ENCODE measurements around the gene GALK2.

Gene GALK2

DNA sequence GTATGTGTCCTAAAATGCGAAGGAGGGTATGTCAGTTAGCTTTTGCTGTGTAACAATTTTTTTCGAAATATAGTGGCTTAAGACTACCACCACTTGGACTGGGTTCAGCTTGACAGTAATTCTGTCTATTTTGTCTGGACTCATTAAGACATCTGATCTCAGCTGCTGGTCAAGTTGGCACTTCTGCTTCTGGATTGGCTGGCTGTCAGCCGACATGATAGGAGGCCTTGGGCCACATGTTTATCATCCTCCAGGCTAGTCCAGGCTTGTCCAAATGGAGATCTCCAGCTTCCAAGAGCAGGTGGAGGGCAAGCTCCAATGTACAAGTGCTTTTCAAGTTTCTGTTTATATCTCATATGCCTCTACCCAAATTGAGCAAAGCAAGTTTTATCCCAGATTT, 95.9 kb downstream of the GALK2 start:
- Histone ChIP-seq H3K4me3 (ENCODE audit: low read length, poor library complexity, severe bottlenecking) (no peak overlapping the region), H4K20me1 (ENCODE audit: insufficient read depth, low read length, poor library complexity, severe bottlenecking) (no peaks in the 10 kb centered on the region), H3K9ac (ENCODE audit: low read depth, low read length, poor library complexity, severe bottlenecking) (no peak overlapping the region), H3K9me3 (ENCODE audit: insufficient read depth, low read depth, low read length) (no peaks in the 10 kb centered on the region), H3K36me3 (ENCODE audit: insufficient read depth, low read length) (no peaks in the 10 kb centered on the region), H3K27me3 (ENCODE audit: insufficient read depth, low read length, poor library complexity, severe bottlenecking) (no peaks in the 10 kb centered on the region), H3K79me2 (ENCODE audit: insufficient read depth, low read length) (no peaks in the 10 kb centered on the region), H2AFZ (ENCODE audit: low read length) (no peak overlapping the region), H3K9me2 (replicated peaks; ENCODE audit: low read depth, low read length) (no peaks in the 10 kb centered on the region), H3F3A (ENCODE audit: low read depth) (no peaks in the 10 kb centered on the region), H3K4me1 (ENCODE audit: insufficient read depth, low read length, poor library complexity, severe bottlenecking) (no peaks in the 10 kb centered on the region), H3K4me2 (ENCODE audit: low read depth, low read length, poor library complexity, severe bottlenecking) (no peak overlapping the region)
- TF ChIP-seq, protein P1, sequence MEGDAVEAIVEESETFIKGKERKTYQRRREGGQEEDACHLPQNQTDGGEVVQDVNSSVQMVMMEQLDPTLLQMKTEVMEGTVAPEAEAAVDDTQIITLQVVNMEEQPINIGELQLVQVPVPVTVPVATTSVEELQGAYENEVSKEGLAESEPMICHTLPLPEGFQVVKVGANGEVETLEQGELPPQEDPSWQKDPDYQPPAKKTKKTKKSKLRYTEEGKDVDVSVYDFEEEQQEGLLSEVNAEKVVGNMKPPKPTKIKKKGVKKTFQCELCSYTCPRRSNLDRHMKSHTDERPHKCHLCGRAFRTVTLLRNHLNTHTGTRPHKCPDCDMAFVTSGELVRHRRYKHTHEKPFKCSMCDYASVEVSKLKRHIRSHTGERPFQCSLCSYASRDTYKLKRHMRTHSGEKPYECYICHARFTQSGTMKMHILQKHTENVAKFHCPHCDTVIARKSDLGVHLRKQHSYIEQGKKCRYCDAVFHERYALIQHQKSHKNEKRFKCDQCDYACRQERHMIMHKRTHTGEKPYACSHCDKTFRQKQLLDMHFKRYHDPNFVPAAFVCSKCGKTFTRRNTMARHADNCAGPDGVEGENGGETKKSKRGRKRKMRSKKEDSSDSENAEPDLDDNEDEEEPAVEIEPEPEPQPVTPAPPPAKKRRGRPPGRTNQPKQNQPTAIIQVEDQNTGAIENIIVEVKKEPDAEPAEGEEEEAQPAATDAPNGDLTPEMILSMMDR (conservative IDR thresholded peaks at IDR 0.05; ENCODE audit: low read length): no peak
- no peak for TF ChIP-seq EZH2phosphoT487 (IDR thresholded peaks at IDR 0.05; ENCODE audit: borderline replicate concordance)

DNA sequence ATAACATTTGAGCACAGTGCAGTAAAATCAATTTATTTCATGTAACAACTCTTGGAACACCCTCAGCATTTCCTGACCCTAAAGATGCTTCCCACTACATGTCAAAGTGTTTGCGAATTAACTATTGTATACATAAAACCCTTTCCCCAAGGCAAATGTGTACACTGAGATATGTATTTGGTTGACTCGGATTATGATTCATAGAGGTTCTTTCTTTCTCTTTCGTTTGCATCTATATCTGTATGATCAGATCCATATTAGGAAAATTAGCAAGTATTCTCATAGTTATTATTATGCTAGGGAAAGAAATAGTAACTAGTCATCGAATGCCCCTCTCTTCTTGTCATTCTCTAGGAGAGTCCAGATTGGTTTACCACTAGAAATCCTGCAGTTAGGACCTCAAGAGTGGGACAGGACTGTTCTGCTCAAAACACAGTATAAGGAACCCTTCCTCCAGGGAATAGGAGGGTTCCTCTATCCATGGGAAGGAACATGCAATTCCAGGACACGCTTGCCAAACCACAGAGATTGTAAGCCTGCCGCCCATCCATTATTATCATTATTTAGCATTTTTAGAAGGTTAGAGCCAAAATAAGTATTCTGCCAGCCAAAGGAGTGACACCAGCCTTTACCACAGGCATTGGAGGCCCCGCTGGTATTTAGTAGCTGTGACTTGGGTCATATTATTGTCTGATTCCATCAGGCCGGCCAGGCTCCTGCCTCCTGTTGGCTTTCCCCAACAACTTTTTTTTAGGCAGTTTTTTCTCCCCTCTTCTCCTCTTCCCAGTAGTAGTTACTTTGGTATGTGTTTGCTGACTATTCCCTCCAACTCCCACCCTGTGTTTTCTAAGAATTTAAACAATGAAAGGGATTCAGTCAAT, 100.7 kb downstream of the GALK2 start:
- Histone ChIP-seq H3K4me2 (ENCODE audit: low read depth, low read length, poor library complexity, severe bottlenecking) (no peak overlapping the region), H3K4me1 (ENCODE audit: insufficient read depth, low read length, poor library complexity, severe bottlenecking) (no peaks in the 10 kb centered on the region), H3K79me2 (ENCODE audit: insufficient read depth, low read length) (no peaks in the 10 kb centered on the region), H3F3A (ENCODE audit: low read depth) (no peaks in the 10 kb centered on the region), H3K36me3 (ENCODE audit: insufficient read depth, low read length) (no peaks in the 10 kb centered on the region), H2AFZ (ENCODE audit: low read length) (no peak overlapping the region), H3K27me3 (ENCODE audit: insufficient read depth, low read length, poor library complexity, severe bottlenecking) (no peaks in the 10 kb centered on the region), H3K9ac (ENCODE audit: low read depth, low read length, poor library complexity, severe bottlenecking) (no peak overlapping the region), H3K9me3 (ENCODE audit: insufficient read depth, low read depth, low read length) (no peaks in the 10 kb centered on the region), H3K4me3 (ENCODE audit: low read length, poor library complexity, severe bottlenecking) (no peak overlapping the region), H4K20me1 (ENCODE audit: insufficient read depth, low read length, poor library complexity, severe bottlenecking) (no peaks in the 10 kb centered on the region), H3K9me2 (replicated peaks; ENCODE audit: low read depth, low read length) (no peaks in the 10 kb centered on the region)
- TF ChIP-seq, protein P1 (conservative IDR thresholded peaks at IDR 0.05; ENCODE audit: low read length): no peak
- no peak for TF ChIP-seq EZH2phosphoT487 (IDR thresholded peaks at IDR 0.05; ENCODE audit: borderline replicate concordance)

DNA sequence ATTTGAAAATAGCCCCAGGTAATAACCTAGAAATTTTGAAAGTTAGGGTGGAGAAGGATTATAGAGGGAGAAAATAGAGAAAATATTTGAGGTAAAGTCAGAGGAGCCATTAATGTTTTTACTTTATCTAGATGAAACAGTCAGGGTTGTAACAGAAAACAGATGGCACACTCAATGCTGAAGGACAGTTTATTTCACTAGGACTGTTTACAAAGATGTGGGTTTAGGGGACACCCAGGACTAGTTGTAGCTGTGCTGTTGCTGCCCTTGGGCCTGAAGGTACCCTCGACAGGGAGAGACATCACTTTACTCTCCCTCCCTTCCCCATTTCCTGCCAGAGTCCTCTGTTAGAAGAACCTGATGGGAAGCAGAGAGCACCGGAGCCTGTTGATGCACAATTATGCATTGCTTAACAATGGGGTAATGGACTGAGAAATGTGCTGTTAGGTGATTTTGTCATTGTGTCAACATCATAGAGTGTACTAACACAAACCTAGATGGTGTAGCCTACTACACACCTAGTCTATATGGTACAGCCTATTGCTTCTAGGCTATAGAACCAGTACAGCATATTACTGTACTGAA, 103.8 kb downstream of the GALK2 start:
- Histone ChIP-seq H3K27me3 (ENCODE audit: insufficient read depth, low read length, poor library complexity, severe bottlenecking) (no peaks in the 10 kb centered on the region), H3K4me3 (ENCODE audit: low read length, poor library complexity, severe bottlenecking) (no peak overlapping the region), H3K79me2 (ENCODE audit: insufficient read depth, low read length) (no peaks in the 10 kb centered on the region), H3K4me1 (ENCODE audit: insufficient read depth, low read length, poor library complexity, severe bottlenecking) (no peaks in the 10 kb centered on the region), H3K4me2 (ENCODE audit: low read depth, low read length, poor library complexity, severe bottlenecking) (no peak overlapping the region), H4K20me1 (ENCODE audit: insufficient read depth, low read length, poor library complexity, severe bottlenecking) (no peaks in the 10 kb centered on the region), H3K9me3 (ENCODE audit: insufficient read depth, low read depth, low read length) (no peaks in the 10 kb centered on the region), H3K9ac (ENCODE audit: low read depth, low read length, poor library complexity, severe bottlenecking) (no peak overlapping the region), H2AFZ (ENCODE audit: low read length) (no peak overlapping the region), H3K9me2 (replicated peaks; ENCODE audit: low read depth, low read length) (no peaks in the 10 kb centered on the region), H3F3A (ENCODE audit: low read depth) (no peaks in the 10 kb centered on the region), H3K36me3 (ENCODE audit: insufficient read depth, low read length) (no peaks in the 10 kb centered on the region)
- no peak for TF ChIP-seq EZH2phosphoT487 (IDR thresholded peaks at IDR 0.05; ENCODE audit: borderline replicate concordance)
- TF ChIP-seq, protein P1 (conservative IDR thresholded peaks at IDR 0.05; ENCODE audit: low read length): no peak

Data from Loucy (cell line).